K562 (cell line): ENCODE data around the gene MIS18A.

ENCODE experiments used
- ARNT ChIP-seq, 2 experiments: fragments of 450-650 bp; IDR thresholded peaks; 2 replicates each; pipeline ENCODE4 v1.6.1; 2016; ENCODE audit warnings: mild to moderate bottlenecking in 1 of 2
- EP300 ChIP-seq: IDR thresholded peaks from 2 replicates; pipeline ENCODE4 v1.6.1; 2012; ENCODE audit warnings: low read length, improper control_type of control experiment
- EZH2 ChIP-seq: IDR thresholded peaks from 2 replicates; pipeline ENCODE4 v1.6.1; 2012; ENCODE audit warnings: low read depth, mild to moderate bottlenecking, inconsistent platforms, low read length, borderline replicate concordance
- FOXA1 ChIP-seq: fragments of 450-650 bp; IDR thresholded peaks from 2 replicates; pipeline ENCODE4 v1.6.1; 2016; ENCODE audit warnings: mild to moderate bottlenecking, borderline replicate concordance
- MYC ChIP-seq, 2 experiments: fragments of 250-450 bp in 1 of 2; sonication (Bioruptor Pico) in 1 of 2; IDR thresholded peaks; 2 replicates each; pipeline versions ENCODE4 v1.5.1 to v1.6.1; 2012 to 2021; ENCODE audit warnings: low read depth in 2 of 2, borderline replicate concordance in 1 of 2, improper control_type of control experiment in 1 of 2, low read length in 1 of 2, mild to moderate bottlenecking in 1 of 2, moderate library complexity in 1 of 2
- NR3C1 ChIP-seq: sonication (generic); formaldehyde crosslinking; IDR thresholded peaks from 2 replicates; pipeline ENCODE4 v1.8.1; 2022; ENCODE audit warnings: missing genetic modification reagents
- ZSCAN29 ChIP-seq: fragments of 450-650 bp; IDR thresholded peaks from 2 replicates; pipeline ENCODE4 v1.6.1; 2017
- TF ChIP-seq, protein P1 (sequence below): fragments of 250-450 bp; sonication (Bioruptor Pico); IDR thresholded peaks from 2 replicates; pipeline ENCODE4 v1.8.0; 2021; ENCODE audit warnings: moderate library complexity, mild to moderate bottlenecking, inconsistent platforms
- TF ChIP-seq, protein P2 (sequence below): fragments of 250-450 bp; sonication (Bioruptor Pico); IDR thresholded peaks from 2 replicates; pipeline ENCODE4 v1.5.0; 2021

DNA sequence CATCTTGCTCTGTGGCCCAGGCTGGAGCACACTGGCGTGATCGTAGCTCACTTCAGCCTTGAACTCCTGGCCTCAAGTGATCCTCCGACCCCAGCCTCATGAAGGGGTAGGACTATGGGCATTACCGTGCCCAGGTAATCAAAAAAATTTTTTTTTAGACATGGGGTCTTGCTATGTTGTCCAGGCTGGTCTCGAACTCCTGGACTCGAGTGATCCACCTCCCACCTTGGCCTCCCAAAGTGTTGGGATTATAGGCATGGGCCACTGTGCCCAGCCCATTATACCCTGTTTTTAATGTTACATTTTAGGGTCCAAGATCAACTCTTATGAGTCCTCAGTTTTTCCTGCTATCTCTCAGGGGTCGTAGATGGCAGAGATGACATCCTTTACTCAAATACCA, 26.1 kb upstream of the MIS18A start:
- TF ChIP-seq, protein P1, sequence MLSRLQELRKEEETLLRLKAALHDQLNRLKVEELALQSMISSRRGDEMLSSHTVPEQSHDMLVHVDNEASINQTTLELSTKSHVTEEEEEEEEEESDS (CRISPR knock-in tag): no peak
- TF ChIP-seq ARNT (IDR thresholded peaks at IDR 0.05): no peak
- no peak for TF ChIP-seq EZH2
- TF ChIP-seq ZSCAN29: no peak
- TF ChIP-seq, protein P2, sequence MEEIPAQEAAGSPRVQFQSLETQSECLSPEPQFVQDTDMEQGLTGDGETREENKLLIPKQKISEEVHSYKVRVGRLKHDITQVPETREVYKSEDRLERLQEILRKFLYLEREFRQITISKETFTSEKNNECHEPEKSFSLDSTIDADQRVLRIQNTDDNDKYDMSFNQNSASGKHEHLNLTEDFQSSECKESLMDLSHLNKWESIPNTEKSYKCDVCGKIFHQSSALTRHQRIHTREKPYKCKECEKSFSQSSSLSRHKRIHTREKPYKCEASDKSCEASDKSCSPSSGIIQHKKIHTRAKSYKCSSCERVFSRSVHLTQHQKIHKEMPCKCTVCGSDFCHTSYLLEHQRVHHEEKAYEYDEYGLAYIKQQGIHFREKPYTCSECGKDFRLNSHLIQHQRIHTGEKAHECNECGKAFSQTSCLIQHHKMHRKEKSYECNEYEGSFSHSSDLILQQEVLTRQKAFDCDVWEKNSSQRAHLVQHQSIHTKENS (CRISPR knock-in tag): no peak
- no peak for TF ChIP-seq NR3C1
- TF ChIP-seq FOXA1: no peak
- no peak for TF ChIP-seq EP300
- TF ChIP-seq MYC (IDR thresholded peaks at IDR 0.05; ENCODE audit: low read depth, low read length): no peak
- TF ChIP-seq MYC (CRISPR knock-in tag; IDR thresholded peaks at IDR 0.05; ENCODE audit: borderline replicate concordance, low read depth): no peak
